SK-N-MC (cell line): Measurements from ENCODE around the gene ANTXR1.

Experiments used
- EZH2 ChIP-seq: fragments of 200-600 bp; sonication (generic); IDR thresholded peaks from one replicate; pipeline ENCODE4 v1.6.1; 2017; ENCODE audit warnings: antibody characterized with exemption
- POLR2AphosphoS5 ChIP-seq: IDR thresholded peaks from 2 replicates; pipeline ENCODE4 v1.6.1; 2012; ENCODE audit warnings: mild to moderate bottlenecking, low read depth, low read length, borderline replicate concordance

- TF ChIP-seq POLR2AphosphoS5 (no peak), EZH2 (no peak)
Measured at GRCh38 chr2:69190743-69191404, 177.9 kb downstream of the ANTXR1 start.
